Uterus (tissue), 4 donors: ENCODE measurements around the gene CFAP73. TPM values are rescaled to one million over a fixed set of nuclear protein-coding genes. Genes with fewer than 3 reads are reported as not detected.

Source experiments
- DNase-seq, 2 donors: peaks; one replicate each; pipeline ENCODE4 v3.0.0-alpha.2; 2019 to 2020
- H3K27ac ChIP-seq, 2 donors: fragments of 200-600 bp; sonication (generic); 1 replicate in 1 of 2; 2 replicates in 1 of 2; pipeline ENCODE4 v1.5.1; 2016 to 2018
- H3K27me3 ChIP-seq, 2 donors: fragments of 200-600 bp; sonication (generic); one replicate each; pipeline ENCODE4 v1.5.1; 2018 to 2019; ENCODE audit warnings: control low read depth in 1 of 2
- H3K36me3 ChIP-seq, 2 donors: fragments of 200-600 bp; sonication (generic); one replicate each; pipeline ENCODE4 v1.5.1; 2019; ENCODE audit warnings: control low read depth in 1 of 2
- H3K4me1 ChIP-seq, 2 donors: fragments of 200-600 bp; sonication (generic); one replicate each; pipeline ENCODE4 v1.5.1; 2018 to 2019; ENCODE audit warnings: control low read depth in 1 of 2
- H3K4me3 ChIP-seq, 2 donors: fragments of 200-600 bp; sonication (generic); 1 replicate in 1 of 2; 2 replicates in 1 of 2; pipeline ENCODE4 v1.5.1; 2018 to 2019; ENCODE audit warnings: mild to moderate bottlenecking in 1 of 2
- H3K9me3 ChIP-seq, 2 donors: fragments of 200-600 bp; sonication (generic); one replicate each; pipeline ENCODE4 v1.5.1; 2019; ENCODE audit warnings: control low read depth in 1 of 2
- CTCF ChIP-seq, 4 experiments: fragments of 200-600 bp in 2 of 4; fragments of 450-650 bp in 2 of 4; sonication (generic) in 2 of 4; IDR thresholded peaks; one replicate each; pipeline ENCODE4 v1.5.1; 2016 to 2019; ENCODE audit warnings: antibody characterized with exemption in 4 of 4, mild to moderate bottlenecking in 2 of 4, moderate library complexity in 1 of 4
- POLR2A ChIP-seq, 2 donors: fragments of 450-650 bp; IDR thresholded peaks; one replicate each; pipeline ENCODE4 v1.6.1; 2016; ENCODE audit warnings: antibody characterized with exemption in 2 of 2, mild to moderate bottlenecking in 1 of 2, moderate library complexity in 1 of 2
- intact Hi-C: fragments of 100-400 bp; cut with DNase I; formaldehyde crosslinking; loops from one replicate; pipeline ENCODE4 v1.15.1; 2023; ENCODE audit warnings: low total_unique reads
- total RNA-seq, 4 donors: library from RNA; depleted of rRNA in 3 of 4; stranded (reverse); fragments of >200 nt in 3 of 4; gene quantifications; one replicate each; pipeline versions ENCODE4 v1.1.0 to v1.2.4, GENCODE V29; 2014 to 2023
- donor health status: DM: yes; HTN: yes; CAD: no.

Gene CFAP73
- total RNA-seq, 4 donors from 2014 or later: 0.67 to 2.6 TPM; not detected in 2

- H3K36me3 ChIP-seq: no peaks in the 10 kb centered on the region
- H3K4me3 ChIP-seq: no peak overlapping the region
- H3K4me1 ChIP-seq: no peaks in the 10 kb centered on the region
- no peak for TF ChIP-seq CTCF (IDR thresholded peaks at IDR 0.05)
- TF ChIP-seq POLR2A (IDR thresholded peaks at IDR 0.05): no peak
- no peak for DNase-seq
- H3K27me3 ChIP-seq: peaks cover 0 to 7% of the 10 kb centered on the region in 2 donors
- intact Hi-C loops: no loop called here
- no peak overlapping the region for H3K27ac ChIP-seq
- no peaks in the 10 kb centered on the region for H3K9me3 ChIP-seq
Measured at GRCh38 chr12:113104953-113105510, 44.5 kb upstream of the CFAP73 start.

GRCh38 chr12:113105606-113106271, 43.8 kb upstream of the CFAP73 start:
- DNase-seq: no peak
- H3K4me3 ChIP-seq: no peak overlapping the region
- intact Hi-C loops: no loop called here
- H3K36me3 ChIP-seq: no peaks in the 10 kb centered on the region
- peaks cover 0 to 7% of the 10 kb centered on the region in 2 donors for H3K27me3 ChIP-seq
- H3K4me1 ChIP-seq: no peaks in the 10 kb centered on the region
- H3K9me3 ChIP-seq: no peaks in the 10 kb centered on the region
- TF ChIP-seq POLR2A (IDR thresholded peaks at IDR 0.05) (no peak), CTCF (IDR thresholded peaks at IDR 0.05) (no peak)
- no peak overlapping the region for H3K27ac ChIP-seq

GRCh38 chr12:113106361-113106760, 43.2 kb upstream of the CFAP73 start:
- DNase-seq: no peak
- Histone ChIP-seq H3K27me3 (peaks cover 0 to 7% of the 10 kb centered on the region in 2 donors), H3K27ac (no peak overlapping the region), H3K4me1 (no peaks in the 10 kb centered on the region), H3K4me3 (no peak overlapping the region), H3K36me3 (no peaks in the 10 kb centered on the region), H3K9me3 (no peaks in the 10 kb centered on the region)
- intact Hi-C loops: no loop called here
- TF ChIP-seq POLR2A (IDR thresholded peaks at IDR 0.05) (no peak), CTCF (IDR thresholded peaks at IDR 0.05) (no peak)

GRCh38 chr12:113108308-113108707, 41.2 kb upstream of the CFAP73 start:
- Histone ChIP-seq H3K36me3 (no peaks in the 10 kb centered on the region), H3K9me3 (no peaks in the 10 kb centered on the region), H3K27ac (no peak overlapping the region), H3K4me1 (no peaks in the 10 kb centered on the region), H3K4me3 (no peak overlapping the region), H3K27me3 (peaks cover 0 to 7% of the 10 kb centered on the region in 2 donors)
- intact Hi-C loops: no loop called here
- no peak for DNase-seq
- TF ChIP-seq POLR2A (IDR thresholded peaks at IDR 0.05) (no peak), CTCF (IDR thresholded peaks at IDR 0.05) (no peak)

- intact Hi-C loops: no loop called here
- no peak for DNase-seq
- Histone ChIP-seq H3K27ac (no peak overlapping the region), H3K4me1 (no peaks in the 10 kb centered on the region), H3K9me3 (no peaks in the 10 kb centered on the region), H3K4me3 (no peak overlapping the region), H3K27me3 (no peaks in the 10 kb centered on the region), H3K36me3 (no peaks in the 10 kb centered on the region)
- TF ChIP-seq POLR2A (IDR thresholded peaks at IDR 0.05) (no peak), CTCF (IDR thresholded peaks at IDR 0.05) (no peak)
Measured at GRCh38 chr12:113109360-113109759, 40.2 kb upstream of the CFAP73 start.
